NCI-H2107 treated with DMSO at 0.1 percent for 48 hours (cell line): ENCODE results near the gene CCDC138.

Experiments
- DNase-seq: peaks from one replicate; lab custom pipeline; 2025; ENCODE audit not compliant: unreplicated experiment; lab: John Stamatoyannopoulos, UW

Gene CCDC138

DNA sequence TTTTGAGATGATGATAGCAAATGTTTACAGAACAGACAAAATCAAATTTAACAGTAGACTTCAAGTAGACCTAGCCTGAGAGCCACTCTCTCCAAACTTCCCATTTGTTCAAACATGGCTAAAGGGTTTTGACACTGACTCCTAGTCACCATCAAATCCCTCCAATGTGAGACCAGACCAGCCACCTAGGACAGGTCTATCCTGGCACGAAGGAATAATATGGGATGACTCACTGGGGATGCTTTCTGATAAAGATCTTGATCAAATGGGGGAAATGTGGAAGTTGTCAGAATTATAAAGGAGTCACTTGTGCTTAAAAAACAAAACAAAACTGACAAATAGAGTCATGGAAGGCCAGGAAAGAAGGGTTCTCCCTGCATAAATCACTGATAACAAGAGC lies 106.7 kb downstream of the CCDC138 start:
- DNase-seq, result no peak

DNA sequence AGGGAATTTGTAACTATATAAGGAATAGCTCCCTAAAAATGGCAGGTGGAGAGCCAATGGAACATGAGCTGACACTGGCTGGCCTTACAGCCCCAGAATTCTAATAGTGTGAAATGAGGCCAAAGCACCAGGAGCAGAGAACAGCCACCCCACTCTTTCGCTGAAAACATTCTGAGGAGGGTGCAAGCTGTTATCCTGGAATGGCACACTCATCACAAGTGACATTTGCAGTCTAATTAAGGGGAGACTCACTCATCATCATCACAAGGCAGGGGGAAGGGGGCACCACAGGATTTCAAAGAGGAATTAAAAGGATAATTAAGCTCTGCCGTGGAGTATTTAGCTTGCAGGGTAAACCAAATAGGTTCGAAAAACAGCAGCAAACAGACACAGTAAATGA lies 108.2 kb downstream of the CCDC138 start:
- DNase-seq, result no peak

DNA sequence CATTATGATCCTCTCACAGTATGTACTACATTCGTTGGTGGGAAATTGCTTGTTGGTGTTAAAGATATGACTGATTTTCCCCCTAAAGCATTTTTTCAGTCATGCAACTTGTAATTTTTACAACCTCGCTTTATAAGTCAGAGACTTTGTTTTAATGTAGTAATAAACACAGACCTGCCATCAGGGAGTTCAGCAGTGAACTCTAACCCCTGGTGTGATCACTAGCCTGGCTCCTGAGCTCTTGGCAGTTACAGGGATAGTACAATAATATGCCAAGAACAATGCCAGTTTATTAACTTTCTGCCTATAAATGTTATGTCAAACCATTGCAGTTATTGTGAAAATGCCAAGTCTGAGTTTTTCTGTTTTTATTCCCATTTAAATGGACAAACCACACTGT lies 108.6 kb downstream of the CCDC138 start:
- DNase-seq, result no peak

DNA sequence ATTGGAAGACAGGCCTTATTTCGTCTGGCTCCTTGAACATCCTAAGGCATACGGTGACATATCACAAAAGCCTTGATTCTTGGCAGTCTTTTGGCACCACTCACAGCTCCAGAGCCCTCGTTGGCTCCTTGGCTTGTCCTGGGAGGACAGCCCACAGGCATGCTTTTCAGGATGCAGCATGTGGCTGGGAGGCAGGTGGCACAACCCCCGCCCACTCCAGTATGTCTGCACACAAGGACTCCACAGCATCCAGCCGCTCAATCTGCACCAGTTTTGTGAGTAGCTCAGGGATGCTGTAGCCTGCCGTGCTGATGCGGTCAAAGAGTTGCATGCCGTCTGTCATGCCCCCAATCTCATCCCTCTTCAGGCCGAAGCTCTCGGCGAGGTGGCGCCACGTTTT lies 110.2 kb downstream of the CCDC138 start:
- DNase-seq, result no peak

DNA sequence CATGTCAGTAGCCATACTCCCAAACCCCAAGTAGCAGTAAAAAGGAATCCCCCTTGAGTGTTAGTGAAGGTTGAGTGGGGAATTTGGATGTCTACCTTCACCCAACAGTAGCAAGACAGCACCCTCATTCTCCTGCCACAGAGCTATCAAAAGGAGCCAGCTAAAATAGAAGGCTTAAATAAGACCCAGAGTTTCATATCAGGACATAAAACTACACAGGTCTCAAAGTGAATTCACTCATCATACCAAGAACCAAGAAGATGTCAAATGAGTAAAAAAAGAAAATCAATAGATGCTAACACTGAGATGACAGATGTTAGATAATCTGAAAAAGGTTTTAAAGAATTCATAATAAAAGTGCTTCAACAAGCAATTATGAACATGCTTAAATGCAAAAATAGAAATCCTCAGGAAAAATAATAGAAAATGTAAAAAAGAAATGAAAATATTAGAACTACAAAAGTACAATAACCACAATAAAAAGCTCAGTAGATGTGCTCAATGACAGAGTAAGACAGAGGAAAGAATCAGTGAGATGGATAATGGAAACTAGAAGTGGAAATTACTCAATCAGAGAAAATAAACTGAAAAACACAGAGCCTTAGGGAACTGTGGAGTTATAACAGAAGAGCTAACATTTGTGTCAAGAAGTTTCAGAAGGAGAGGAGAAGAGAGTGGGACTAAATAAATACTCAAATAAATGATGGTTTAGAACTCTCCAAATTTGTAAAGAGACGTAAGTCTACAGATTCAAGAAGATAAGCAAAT lies 111.9 kb downstream of the CCDC138 start:
- DNase-seq, result no peak

DNA sequence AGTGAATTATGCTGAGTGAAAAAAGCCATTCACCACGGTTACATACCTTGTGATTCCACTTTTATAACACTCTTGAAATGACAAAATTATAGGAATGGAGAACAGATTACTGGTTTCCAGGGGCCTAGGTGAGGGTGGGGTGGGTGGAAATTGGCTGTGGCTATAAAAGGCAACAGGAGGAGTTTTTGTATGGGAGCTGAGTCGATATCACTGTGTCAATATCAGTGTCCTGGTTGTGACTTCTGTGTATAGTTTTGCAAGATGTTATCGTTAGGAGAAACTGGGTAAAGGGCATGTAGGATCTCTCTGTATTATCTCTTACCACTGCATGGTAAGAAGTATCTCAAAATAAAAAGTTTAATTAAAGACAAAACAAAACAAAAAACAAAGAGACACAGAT lies 118.1 kb downstream of the CCDC138 start:
- DNase-seq, result no peak

DNA sequence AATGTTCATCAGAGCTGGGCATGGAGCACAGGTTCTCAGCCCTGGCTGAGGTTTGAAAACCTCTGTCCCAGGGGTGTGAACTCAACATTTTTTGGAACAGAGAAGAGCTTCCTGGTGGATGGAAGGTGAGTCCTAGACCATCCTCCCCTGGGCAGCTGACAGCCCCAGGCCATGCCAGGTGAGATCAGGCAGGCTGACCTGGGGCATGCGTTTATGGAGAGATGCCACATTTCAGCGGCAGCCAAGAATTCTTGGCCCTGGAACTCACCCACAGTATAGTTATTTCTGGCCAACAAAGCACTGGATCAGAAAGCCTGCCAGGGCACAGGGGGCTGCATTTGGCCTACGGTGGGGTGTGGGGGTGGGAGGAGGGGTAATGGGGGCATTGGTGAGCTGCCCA lies 118.6 kb downstream of the CCDC138 start:
- no peak for DNase-seq

DNA sequence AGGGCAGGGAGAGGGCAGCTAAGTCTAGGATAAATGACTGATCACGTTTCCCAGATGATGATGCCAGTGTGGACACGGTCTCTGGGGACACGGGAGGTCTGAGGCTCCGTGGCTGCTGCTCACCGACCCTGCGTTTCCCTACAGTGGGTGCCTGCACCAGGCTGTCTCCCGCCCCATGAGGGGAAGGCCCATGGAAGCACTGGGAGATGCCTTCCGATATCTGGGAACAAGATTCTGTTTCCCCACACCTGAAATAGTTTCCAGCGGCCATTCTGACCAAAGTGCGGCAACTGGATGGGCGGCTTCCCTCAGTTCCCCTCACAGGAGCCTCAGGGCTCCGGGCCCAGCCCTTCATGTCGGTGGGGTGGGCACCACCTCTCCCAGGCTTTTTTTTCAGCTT lies 119.3 kb downstream of the CCDC138 start:
- no peak for DNase-seq

DNA sequence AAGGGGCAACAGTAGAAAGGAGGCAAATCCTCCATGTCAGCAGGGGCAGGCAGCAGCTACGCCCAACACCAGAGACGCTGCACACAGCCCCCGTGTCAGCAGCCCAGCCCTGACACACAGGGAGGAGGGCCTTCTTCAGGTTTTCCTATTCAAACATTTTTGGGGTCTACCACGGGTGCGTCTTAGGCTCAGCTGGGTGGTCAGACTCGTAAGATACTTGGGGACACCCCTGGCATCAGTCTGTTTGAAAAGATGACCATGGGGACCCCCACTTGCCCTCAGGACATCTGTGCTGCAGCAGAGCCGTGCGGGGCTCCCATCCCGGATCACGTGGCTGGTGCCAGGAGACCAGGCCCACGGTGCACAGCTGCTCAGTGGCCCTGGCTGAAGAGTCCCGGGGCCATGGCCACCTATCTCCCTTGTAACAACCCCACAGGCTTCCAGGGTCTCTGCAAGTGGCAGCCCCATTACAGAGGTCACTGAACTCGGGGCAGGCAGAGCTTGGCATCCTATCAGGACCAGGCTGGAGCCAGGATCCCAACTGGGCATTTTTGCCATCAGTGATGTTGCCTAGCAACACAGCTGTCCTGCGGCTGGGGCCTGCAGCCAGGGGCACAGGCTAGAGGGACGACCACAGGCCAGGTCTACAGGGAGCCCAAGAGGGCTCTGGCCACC lies 120.0 kb downstream of the CCDC138 start:
- no peak for DNase-seq

DNA sequence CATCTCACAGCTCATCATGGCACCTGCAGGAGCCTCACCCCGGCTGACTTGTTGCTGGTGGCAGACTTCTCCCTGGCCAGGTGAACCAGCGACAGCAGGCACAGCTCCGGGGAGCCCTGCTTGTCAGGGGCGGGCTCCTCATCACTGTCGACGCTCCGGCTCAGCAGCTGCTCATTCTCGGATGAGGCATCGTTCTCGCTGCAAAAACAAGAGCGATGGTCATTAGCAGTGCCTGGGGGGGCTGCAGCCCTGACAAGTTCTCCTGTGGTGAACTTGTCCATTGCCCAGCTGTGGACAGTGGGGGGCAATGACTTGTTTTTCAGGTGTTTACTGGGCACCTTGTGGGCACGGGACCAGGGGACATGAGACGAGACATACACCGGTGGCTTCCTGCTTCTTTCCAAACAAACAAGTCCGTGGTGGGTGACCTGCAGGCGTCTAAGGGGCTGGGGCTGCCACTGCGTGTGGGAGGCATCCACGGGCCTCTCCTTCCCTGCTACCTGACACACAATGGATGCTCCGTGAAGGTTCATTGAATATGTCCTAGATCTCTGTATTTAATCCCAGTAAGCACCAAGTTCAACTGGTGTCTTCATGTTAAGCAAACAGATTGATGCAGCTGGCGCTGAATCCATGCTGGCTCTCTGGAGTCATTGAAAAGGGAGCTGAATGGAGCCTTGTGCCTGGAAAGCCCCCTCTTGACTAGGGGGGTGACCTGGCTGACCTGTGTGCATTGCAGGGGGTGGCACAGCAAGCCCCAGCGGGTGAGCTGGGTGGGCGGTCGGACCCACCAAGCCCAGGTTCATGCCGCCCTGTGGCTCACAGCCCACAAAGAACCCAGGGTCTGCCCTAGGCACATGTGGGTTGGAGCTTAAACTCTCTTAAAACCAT lies 121.5 kb downstream of the CCDC138 start:
- no peak for DNase-seq

DNA sequence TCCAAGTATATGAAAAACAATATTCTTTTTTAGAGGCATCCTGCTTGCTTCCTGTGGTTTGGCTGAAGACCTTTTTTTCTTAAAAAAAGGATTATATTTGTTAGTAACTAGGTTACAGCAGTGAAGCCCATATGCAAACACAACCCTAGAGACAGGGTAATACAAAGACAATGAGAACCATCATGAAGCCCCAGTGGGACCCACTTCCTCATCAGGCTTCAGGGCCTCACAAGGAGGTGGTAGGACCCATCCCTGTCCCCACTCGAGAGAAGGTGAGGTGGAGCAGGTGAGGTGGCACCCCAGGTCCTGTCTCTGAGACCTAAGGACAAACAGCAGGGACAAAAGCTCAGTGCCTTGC lies 122.1 kb downstream of the CCDC138 start:
- no peak for DNase-seq

DNA sequence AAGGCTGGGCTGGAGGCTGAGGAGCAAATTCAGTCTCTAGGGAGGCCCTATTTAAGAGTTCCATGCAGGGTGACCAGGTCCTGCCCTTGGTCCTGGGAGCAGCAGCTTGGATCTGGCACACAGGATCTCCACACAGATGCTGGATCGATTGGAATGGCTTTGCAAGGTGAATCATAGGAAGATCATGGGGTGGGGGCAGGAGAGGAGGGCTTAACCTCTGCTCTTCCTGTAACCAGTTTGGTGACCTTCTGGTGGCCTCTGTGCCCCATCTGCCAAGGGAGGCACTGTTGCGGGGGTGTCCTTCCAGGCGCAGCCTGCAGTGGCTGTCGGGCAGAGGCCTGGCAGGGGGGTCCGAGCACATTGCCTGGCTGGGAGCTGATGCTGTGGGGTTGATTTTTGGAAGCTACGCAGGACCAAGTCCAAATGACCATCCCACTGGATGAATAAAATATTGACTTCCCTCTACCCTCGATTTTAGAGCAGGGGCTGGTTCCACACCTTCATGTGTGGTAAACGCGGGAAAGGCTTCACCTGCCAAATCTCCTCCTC lies 122.8 kb downstream of the CCDC138 start:
- no peak for DNase-seq

DNA sequence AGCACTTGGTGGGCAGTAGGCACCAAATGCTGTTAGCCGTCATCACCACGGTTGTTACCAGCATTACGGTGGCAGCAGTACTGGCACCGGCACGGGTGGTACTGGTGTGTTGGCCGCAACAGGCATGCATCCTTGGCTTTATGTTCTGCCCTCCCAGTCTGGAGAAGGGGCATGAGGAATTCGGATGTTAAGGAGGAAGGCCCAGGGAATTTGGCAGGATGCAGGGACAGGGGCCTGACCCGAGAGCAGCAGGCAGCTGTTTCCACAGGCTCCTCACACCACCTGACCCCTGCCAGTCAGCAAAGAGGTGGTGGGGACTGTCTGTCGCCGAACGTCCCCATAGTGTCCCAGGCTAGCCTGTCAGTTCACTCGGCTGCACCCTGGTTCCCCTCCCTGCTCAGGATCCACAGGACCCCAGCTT lies 123.5 kb downstream of the CCDC138 start:
- no peak for DNase-seq

DNA sequence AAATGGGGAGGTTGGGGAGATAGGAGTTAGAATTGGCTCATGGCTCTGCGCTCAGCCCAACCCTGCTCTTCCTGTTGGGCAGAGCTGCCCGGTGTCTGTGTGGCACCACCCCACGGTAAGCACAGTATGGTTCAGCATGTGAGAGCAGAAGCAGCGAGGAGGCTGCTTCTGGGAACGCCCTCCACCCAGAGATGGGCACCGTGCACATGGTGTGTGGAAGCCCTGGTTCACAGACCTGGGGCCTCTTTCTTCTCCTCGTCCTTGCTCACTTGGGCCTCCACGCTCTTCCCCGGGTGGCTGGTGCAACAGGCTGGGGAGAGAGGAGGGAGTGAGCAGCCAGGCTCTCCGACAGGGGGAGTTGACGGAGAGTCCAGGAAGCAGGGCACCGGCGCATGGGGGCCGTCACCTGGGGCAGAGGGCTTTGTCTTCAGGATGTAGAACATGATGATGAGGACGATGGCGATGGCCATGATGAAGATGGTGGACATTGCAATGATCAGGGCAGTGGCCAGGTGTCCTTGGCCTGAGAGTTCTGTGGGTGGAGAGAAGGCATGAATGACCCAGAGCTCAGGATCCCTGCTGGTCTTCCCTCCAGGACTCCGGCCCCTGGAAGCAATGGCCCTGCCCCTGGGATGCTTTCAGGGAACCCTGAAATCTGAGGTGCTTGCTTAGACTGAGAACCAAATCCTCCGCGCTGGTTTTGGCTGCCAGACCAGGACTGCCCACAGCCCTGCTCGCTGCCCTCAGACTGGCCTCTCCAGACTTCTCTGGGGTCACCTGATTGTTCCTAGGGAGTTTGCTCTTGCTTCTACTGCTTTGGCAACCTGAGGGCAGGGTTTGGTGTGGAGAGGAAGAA lies 124.2 kb downstream of the CCDC138 start:
- DNase-seq, result no peak

DNA sequence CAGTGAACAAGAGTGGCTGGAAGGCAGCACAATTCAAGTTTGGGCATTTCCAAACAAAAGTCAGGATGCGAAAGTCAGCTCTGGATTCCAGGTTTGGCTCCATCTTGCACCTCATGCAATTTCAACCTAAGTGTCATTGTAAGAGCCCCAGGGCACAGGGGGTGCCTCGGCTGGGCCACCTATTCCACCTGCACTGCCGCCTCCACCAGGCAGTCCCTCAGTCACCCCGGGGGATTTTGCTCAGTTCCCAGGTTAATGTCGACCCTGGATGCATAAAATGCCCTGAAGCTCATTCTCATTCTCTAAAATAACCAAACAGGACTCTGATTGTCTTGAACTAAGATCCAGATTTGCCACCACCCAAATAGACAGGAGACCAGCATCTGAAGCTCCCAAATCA lies 124.8 kb downstream of the CCDC138 start:
- no peak for DNase-seq

DNA sequence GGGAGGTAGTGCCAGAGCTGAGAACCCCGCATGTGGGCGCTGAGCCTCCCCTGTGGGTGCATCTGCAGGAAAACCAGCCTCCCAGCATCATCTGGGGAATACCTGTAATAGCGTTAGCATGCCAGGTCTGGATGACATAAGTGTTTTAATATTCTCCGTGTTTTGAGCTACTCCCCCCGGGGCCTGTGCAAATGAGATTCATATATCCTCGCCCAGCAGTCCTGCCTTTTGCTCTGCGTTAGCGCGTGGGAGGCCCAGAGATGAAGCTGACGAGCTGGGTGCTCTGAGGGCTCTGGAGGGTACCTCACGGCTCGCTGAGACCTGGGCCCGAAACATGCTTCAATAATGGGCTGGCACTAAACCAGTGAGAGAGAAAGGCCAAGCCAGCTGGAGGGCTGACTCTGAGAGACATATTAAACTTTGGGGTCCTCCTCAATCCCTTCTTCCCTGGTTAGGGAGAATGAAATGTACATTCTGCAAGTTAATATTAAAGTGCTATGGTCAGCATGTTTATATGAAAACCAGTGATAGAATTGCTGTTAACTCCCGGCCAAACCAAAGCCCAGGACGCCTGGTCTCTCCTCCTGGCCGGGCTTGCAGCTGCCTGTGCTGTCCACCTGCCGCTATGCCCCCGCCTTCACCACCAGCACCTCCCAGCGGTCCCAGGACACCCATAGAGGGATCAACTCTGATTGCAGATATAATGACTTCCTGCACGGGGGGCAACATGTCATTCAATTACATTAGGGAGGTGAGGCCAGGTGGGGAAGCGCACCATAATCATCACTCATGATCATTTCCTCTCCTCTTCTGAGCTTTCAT lies 125.4 kb downstream of the CCDC138 start:
- no peak for DNase-seq

DNA sequence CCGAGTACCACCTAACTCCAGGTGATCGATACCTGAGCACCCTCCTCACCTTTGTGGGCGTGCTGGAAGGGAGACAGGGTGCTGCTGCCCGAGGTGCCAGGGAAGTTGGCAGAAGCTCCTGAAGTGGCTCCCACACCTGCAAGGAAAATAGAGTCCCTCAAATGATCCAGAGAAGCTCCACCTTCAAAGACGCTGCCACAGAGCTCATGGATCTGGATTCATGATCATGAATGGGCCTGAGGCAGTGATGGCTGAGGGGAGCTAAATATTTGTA lies 126.0 kb downstream of the CCDC138 start:
- no peak for DNase-seq

DNA sequence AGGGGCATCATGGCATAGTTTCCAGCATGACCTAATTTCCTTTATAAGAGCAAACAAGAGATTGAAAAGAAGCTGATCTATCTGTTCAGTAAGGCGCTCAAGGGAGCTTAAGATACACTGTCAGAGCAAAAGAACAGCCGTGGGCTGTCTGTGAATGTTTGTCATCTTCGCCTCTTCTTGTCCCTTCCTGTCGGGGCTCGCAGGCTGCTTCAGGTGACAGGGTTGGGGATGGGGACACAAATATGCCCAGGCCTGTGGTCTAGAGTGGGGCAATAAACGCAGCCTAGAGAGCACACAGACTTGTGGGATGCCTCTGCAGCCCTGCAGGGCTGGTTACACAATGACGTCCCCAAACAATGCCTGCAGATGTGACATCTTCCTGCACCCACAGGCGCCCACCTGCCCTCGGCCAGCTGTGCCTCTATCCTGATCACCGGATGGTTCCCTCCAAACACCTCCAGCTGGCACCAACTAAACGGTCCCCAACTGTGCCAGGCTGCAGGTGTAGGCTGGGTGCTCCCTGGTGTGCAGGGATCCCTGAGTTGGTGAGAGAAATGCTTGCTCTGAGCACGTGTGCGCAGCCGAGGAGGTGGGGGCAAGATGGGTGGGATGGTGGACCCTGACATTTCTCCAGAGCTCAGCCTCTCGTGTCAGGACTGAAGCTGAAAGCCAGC lies 129.7 kb downstream of the CCDC138 start:
- peak; percentile 25 for DNase-seq

DNA sequence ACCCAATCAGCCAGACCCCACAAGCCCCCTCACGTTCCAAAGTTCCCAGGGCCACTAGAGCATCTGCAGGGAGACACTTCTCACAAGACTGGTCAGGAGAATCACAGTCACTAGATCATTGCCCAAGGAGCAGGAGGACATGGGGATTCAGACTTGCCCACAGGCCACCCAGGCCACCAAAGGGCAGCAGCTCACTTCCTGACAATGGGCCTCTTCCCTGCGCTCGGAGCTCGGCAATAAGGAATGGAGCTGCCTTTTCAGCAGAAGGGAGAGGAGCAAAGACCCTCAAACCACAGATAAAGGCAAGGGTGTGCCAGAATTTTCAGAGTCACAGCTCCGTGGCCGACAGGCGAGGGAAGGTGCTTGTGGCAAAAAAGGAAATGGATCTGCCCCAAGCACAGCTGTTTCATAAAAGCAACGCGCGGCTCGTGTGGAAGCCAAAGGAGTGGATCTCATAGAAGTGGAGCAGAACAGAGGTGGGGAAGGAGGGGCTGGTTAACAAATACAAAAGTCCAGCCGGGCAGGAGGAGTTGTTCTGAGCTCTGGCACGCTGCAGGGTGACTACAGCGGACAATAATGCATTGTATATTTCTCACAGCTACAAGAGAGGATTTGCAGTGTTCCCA lies 130.3 kb downstream of the CCDC138 start:
- DNase-seq, result no peak
